GM13976 (cell line): ENCODE data around the gene PAXX.

Experiments
- DNase-seq: peaks from one replicate; pipeline ENCODE4 v3.0.0; 2012; ENCODE audit warnings: low spot score
- CTCF ChIP-seq: IDR thresholded peaks from 2 replicates; pipeline ENCODE4 v1.5.1; 2012; ENCODE audit warnings: borderline replicate concordance, mild to moderate bottlenecking; ENCODE audit not compliant: insufficient read depth; ENCODE audit errors: extremely low read depth, missing control alignments, control extremely low read depth
- in situ Hi-C: fragments of 300-500 bp; cut with MboI; formaldehyde crosslinking; loops from one replicate; pipeline ENCODE4 v1.12.0; 2022; ENCODE audit warnings: low sequenced_read_pairs, mixed read lengths, inconsistent platforms; ENCODE audit not compliant: unreplicated experiment

PAXX gene

DNA sequence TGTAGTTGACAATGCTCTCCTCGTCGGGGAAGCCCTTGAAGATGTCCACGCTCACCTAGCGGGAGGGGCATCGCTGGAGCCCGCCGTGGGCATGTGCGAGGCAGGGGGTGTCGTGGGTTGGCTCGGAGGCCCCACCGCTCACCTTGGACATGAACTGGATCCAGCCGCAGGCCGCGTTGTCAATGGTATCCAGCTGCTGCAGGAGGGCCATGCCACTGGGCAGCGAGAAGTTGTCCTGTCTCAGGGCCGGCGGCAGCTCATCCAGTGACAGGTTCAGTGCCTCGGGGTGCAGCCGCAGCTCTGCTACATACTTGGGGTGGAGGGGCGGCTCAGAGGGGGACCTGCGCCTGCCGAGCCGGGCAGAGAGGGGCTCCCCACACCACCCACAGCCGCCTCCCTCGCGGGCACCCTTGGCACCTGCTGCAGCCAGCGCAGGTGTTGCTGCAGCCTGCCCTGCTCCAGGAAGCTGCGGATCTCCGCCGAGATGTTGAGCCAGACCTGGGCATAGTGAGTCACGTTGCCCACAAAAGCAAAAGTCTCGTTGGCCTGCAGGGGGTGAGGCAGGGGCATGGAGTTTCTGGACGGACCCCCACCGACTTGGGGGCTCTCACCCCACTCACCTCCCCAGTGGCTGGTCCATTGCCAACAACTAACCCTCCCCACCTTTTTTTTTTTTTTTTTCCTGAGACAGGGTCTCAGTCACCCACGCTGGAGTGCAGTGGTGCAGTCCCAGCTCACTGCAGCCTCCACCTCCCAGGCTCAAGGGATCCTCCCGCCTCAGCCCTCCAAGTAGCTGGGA lies 26.7 kb downstream of the PAXX start:
- in situ Hi-C loops, result no loop called here
- no peak for TF ChIP-seq CTCF
- no peak for DNase-seq

DNA sequence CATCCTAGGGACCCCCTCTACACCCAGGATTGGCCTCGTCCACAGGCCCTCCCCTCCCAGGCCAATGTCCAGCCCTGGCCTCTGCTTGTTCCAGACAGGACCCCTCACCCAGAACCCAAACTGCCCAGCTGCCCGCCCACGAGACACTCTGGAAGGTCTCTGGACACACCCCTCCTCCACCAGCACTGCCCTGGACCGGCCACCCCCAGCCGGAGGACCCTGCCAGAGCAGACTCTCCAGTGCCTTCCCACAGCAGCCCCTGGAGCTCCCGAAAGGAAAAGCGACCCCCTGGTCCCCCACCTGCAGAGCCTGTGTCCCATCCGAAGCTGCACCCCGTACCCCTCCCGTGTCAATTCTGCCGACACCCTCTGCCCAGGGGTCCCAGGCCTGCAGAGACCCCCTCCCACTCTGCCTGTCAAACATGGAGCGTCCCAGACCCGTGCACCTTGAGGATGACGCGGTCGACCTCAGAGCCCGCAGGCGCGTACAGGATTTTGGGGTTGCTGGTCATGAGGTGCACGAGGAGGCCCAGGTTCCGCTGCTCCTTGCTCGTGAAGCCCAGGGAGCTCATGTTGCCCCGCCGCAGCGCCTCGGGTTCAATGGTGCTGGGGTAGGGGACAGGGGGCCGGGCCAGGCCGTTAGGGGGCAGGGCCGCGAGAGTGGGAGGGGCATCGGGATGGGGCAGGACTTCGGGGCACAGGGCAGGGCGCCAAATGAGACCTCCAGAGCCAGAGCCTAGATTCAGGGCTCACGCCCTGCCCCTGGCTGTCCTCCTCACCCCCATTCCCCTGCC lies 27.9 kb downstream of the PAXX start:
- DNase-seq, result no peak
- no peak for TF ChIP-seq CTCF
- in situ Hi-C loops, result no loop called here

GRCh38 chr9:137020771-137021567 lies 28.7 kb downstream of the PAXX start:
- no peak for TF ChIP-seq CTCF
- no peak for DNase-seq
- in situ Hi-C loops, result no loop called here

GRCh38 chr9:137021568-137021978 lies 29.4 kb downstream of the PAXX start:
- in situ Hi-C loops, result no loop called here
- no peak for TF ChIP-seq CTCF
- DNase-seq, result no peak

DNA sequence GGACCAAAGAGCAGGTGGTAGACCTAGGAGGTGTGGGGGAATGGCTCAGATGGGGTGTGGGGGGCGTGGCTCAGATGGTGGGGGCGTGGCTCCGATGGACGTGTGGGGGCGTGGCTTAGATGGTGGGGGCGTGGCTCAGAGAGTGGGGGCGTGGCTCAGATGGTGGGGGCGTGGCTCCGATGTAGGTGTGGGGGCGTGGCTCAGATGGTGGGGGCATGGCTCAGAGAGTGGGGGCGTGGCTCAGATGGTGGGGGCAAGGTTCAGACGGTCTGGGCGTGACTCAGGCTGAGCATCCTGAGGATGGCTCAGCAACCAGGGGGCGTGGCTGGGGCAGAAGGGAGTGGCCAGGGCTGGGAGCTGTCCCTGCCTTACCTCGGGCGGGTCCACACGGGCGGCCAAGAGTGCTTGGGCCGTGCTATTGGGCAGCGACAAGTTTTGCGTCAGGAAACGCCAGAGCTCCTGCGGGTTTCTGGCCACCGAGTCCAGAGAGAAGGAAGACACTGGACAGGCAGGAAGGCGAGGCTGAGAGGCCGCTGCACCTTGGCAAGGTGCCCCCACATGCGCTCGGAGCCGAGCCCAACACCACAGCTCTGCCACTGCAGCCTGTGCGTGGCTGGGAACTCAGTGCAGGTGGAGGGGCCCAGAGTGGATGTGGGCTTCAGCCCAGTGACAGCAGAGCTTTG lies 29.9 kb downstream of the PAXX start:
- peak; percentile 77 for DNase-seq
- in situ Hi-C loops, result no loop called here
- TF ChIP-seq CTCF, result no peak

DNA sequence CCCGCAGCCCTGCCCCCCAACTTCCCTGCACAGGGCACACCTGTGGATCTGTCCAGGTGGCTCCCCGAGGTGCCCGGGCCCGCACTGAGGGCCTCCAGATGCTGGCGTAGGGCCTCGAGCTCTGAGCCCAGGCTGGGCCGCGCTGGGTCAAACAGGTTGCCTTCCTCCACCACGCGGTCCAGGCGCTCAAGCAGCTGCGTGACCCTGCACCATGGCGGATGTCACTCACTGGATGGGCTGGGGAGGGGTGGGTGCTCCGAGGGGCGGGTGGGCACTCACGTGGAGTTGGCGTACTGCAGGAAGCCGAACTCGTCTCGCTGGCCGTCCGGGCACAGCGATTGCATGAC lies 30.4 kb downstream of the PAXX start:
- no peak for DNase-seq
- TF ChIP-seq CTCF, result no peak
- in situ Hi-C loops, result no loop called here
